ENCODE data around the gene SULT2B1. TPM values are rescaled to one million over a fixed set of nuclear protein-coding genes. Genes with fewer than 3 reads are reported as not detected.
A peak's percentile ranks its signal among the peaks of the same experiment; 100 is the strongest.

The SULT2B1 gene
- total RNA-seq, 1 donor from 2014 or later: not detected

GRCh38 chr19:48598996-48599700, 47.2 kb downstream of the SULT2B1 start:
- no peak for DNase-seq (ENCODE audit: low read depth)

GRCh38 chr19:48600679-48601417, 48.9 kb downstream of the SULT2B1 start:
- no peak for DNase-seq (ENCODE audit: low read depth)

DNA sequence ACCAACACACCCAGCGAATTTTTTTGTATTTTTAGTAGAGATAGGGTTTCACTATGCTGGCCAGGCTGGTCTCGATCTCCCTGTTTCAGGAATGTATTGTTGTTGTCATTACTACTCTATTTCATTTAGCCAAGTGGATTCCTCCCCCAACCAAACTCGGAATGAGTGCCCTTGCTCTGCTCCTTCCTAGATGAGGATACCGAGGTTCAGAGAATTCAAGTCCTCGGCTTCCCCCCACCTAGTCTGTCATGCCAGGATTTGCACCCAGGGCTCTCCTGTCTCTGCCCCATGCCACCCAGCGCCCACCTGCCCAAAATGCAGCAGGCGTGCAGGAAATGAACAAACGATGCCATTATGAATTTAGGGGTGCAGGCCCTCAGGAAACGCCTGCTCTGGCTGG, 51.0 kb downstream of the SULT2B1 start:
- DNase-seq (ENCODE audit: low read depth): no peak

DNA sequence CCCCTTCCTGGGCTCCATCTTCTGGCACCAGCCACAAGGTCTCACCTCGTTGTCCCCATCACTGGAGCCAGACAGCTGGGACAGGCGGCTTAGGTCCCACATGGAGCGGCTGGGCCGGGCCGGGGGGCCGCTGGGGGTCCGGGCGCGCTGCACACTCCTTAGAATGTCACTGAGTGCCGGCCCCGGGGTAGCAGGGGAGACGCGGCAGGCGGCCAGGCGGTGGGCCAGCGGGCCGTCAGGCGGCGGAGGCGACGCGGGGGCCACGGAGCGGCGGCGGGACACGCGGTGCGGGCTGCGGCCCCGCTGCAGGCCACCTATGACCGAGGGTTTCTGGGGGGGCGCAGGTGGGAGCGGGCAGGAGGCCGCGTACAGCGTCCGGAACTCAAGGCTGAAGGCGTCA, 51.5 kb downstream of the SULT2B1 start:
- DNase-seq (ENCODE audit: low read depth): no peak

- DNase-seq (ENCODE audit: low read depth): no peak
Observed at GRCh38 chr19:48603850-48604249, 51.9 kb downstream of the SULT2B1 start.

DNA sequence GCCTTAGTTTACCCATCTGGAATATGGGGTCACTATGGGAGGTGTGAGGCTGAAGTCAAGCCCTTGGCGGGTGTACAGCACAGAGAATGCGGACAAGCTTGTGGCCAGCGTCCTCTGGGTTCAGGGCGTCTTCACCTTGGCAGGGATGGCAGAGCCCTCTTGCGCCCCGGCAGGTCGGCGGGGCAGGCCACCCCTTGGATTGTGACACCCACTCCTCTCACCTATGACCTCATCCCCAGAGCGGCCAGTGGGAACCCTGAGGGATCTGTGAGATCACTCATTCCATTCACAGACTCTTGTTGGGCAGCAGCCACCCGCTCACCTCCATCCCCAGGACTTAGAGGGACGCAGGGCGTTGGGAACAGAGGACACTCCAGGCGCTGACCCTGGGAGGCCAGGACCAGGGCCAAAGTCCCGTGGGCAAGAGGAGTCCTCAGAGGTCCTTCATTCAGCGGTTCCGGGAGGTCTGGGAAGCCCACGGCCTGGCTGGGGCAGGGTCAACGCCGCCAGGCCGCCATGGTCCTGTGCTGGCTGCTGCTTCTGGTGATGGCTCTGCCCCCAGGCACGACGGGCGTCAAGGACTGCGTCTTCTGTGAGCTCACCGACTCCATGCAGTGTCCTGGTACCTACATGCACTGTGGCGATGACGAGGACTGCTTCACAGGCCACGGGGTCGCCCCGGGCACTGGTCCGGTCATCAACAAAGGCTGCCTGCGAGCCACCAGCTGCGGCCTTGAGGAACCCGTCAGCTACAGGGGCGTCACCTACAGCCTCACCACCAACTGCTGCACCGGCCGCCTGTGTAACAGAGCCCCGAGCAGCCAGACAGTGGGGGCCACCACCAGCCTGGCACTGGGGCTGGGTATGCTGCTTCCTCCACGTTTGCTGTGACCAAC, 54.7 kb downstream of the SULT2B1 start, which contains the start of gene SPACA4:
Gene SPACA4, plus strand, starts transcription at position 280 of the 896 bp plus-strand sequence. Its CDS starts 237 bp downstream, at position 517.
- no peak for DNase-seq (ENCODE audit: low read depth)

DNA sequence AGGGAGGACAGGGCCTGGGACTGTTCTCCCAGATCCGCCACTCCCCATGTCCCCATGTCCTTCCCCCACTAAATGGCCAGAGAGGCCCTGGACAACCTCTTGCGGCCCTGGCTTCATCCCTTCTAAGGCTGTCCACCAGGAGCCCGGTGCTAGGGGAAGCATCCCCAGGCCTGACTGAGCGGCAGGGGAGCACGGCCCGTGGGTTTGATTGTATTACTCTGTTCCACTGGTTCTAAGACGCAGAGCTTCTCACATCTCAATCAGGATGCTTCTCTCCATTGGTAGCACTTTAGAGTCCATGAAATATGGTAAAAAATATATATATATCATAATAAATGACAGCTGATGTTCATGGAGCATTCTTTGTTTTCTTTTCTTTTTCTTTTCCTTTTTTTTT, 55.4 kb downstream of the SULT2B1 start:
- DNase-seq (ENCODE audit: low read depth): no peak

DNA sequence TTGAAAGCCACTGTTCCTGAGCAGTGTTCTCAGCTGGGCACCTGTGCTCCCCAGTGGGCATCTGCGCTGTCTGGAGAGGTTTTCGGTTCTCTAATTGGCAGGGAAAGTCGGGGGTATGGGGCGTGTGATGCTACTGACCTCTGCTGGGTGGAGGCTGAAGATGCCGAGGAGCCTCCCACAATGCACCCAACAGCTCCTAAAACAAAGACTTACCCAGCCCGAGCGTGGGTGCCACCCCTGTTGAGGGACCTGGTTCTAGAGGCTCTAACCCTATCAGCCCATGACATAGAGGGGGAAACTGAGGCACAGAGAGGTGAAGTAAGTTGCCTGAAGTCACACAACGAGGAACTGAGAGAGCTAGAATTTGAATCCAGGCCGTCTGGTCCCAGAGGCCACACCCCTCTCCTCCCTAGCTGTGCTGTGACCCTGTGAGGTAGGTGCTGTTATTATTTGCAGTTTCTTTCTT, 56.9 kb downstream of the SULT2B1 start:
- peak; percentile 32 for DNase-seq (ENCODE audit: low read depth)

- no peak for DNase-seq (ENCODE audit: low read depth)
Observed at GRCh38 chr19:48609571-48610108, 57.7 kb downstream of the SULT2B1 start.

- no peak for DNase-seq (ENCODE audit: low read depth)
Observed at GRCh38 chr19:48611872-48612271, 59.9 kb downstream of the SULT2B1 start.

DNA sequence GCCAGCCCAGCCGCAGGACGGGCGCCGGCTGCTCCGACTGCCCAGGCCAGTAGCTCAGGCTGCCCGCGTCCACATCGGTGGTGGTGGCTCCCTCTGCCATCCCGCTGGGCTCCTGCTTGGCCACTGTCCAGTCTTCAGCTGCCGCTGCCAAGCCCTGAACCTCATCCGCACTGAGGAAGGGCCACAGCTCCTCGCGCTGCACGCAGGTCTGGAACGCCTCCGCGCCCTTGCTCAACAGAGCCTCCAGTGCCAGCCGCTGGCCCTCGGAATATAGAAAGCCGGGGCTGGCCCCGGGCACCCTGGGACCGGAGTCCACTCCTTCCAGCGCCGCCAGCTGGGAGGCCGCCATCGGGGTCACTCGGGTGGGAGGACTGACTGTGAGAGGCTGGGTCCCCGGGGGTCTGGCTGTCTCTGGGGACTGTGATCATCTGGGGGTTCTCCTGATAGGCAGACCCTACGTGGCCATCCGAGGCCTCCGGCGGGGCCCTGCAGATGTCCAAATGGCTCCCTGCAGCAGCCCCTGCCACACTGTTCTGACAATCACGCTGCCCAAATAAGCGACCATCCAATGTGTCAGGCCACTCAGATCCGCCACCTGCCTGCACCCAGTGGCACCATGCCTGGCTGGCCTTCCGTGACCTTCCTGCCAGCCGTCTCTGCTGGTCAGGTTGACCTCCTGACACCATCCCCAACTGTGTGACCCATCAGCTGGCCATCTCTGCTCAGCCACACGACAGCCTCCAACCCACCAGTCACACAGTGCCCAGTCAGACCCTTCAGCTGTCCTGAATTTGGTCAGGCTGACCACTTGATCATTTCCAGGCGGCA, 61.3 kb downstream of the SULT2B1 start:
- DNase-seq (ENCODE audit: low read depth): peak; percentile 98

DNA sequence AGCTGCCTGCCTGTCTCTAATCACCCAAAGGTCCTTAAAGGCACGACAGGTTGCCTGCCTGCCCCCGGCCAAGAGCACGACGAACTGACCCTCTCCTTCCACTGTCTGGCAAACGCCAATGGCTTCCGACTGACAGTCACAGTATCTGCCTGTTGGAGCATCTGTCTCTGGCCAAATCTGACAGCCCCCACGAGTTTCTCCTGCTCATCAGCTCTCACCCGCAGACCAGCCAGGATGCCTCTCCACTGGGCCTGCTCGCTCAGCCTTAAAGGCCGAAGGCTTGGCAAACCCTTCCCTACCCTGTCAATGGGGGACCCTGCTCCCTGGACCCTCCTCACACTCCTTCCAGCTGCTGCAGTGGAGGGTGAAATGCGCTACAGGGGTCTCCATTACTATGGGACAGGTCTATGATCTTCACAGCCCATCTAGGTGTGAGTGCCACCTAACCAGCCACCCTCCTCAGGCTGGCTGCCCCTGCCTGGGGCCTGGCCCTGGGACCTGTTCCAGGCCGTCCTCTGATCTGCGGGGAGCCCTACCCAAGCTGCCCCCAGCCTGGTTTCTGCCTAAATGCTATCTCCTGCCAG, 62.0 kb downstream of the SULT2B1 start:
- no peak for DNase-seq (ENCODE audit: low read depth)

GRCh38 chr19:48614436-48615230, 62.7 kb downstream of the SULT2B1 start, which contains the start of gene FAM83E:
Gene FAM83E, minus strand, starts transcription at chr19:48615076. Its CDS starts 1,704 bp downstream, at chr19:48613372.
- peak; percentile 62 for DNase-seq (ENCODE audit: low read depth)

DNA sequence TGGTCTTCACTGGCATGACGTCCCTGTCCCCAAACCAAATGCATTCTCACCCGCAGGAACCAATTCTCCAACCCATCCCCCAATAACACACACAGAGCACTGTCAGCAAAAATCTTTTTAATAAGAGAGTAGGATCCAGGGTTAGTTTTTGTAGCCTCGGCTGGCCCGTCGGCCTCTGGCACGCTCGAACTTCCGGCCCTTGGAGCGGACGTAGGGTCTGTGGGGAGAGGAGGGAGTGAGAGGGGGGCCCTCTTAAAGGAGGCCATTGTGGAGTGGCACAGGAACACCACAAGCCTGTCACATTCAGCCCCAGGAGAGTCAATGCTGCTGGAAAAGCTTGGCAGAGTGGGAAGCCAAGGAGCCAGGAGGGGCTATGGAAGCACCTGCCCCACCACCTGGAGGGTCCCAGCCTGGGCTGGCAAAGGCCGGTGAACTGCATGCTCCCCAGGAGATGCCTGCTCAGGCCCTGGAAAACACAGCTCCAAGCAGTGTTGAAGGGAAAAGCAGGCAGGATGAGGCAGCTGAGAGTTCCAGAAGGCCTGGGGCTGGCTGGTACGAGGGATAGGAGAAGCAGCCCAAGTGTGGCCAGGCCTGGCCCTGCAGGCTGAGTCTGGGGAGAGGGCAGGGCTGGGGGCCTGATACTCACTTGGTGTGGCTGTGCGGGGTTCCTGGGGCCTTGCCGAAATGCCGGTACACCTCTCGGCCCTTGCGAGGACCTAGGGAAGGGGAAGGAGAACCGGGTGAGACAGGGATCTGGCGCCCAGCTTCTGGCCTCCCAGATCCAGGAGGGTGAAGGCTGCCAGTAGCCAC, 63.5 kb downstream of the SULT2B1 start:
- DNase-seq (ENCODE audit: low read depth): no peak

DNA sequence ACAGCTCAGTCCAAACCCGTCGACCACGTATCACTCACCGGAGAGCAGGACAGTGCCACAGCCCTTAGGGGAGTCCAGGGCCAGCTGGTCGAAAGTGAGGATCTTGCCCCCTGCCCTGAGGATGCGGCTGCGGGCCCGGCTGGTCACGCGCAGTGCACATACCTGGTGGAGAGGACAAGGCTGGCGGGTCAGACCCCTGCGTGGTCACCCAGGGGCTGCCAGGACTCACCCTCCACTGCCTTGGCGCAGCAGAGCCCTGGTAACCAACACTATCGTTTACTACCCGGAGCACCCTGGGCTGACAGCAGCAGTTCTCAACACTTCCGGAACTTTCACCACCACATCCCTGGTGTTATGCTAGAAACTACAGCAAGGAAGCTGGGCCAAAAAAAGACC, 64.1 kb downstream of the SULT2B1 start:
- DNase-seq (ENCODE audit: low read depth): peak; percentile 37

DNA sequence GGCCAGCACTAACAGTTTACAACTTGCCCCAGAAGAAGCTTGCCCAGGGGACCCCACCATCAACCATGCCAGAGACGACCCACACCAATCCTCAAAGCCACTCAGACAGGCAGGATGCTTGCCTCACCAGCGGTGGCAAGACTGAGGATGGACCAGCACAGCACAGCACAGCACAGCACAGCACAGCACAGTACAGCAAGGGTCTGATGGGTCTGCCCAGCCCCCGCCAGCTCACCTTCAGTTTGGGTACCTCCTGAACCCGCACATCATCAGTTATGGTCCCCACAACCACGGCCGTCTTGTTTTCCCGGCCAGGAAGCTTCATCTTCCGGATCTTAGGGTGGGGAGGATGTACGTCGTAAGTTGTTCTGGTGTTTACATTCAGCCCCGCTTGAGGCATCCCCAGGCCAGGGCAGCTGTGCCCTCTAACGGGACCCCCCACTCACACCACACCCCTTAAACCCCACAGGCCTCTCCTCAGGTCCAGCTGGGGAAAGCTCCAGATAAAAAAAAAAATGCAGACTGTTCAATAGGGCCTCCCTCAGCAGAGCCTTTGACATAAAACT, 64.6 kb downstream of the SULT2B1 start:
- no peak for DNase-seq (ENCODE audit: low read depth)

DNA sequence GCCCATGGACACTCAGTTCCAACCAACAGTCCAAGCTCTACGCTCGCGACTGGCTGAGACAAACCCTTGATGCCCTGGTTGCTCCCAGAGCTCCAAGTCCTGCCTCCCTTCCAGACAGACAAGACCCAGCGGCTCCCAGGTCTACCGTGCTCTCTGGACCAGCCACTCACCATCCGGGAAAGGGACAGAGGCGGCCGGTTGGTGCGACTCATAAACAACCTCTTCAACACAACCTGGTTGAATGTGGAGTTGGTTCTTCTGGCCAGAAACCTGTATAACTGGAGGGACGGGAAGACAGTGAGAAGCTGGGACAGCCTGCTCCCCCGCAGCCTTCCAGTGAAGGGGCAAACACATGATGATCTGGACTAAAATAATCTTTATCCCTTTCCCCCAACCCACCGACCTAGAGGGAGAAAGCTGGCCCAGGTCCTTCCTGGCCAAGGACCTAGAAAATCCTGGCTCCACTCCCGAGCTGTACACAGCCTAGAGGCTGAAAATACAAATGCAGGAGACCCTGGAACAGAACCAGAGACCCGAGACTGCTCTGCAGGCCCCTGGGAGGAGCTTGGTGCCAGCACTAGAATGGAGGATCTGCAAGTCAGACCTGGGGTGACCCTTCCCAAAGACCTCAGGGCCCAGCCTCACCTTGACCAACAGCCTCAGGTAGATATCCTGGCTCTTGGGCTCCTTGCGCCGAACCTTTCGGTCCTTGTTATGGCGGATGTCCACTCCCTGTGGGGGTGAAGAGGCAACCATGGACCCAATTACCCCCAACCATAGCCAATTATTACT, 65.4 kb downstream of the SULT2B1 start:
- peak; percentile 58 for DNase-seq (ENCODE audit: low read depth)
